ENCODE results near the gene CCDC14.

CCDC14 gene

GRCh38 chr3:123979525-123980501, 18.8 kb upstream of the CCDC14 start:
- peak; percentile 55 for TF ChIP-seq RAD21 (IDR thresholded peaks at IDR 0.05; ENCODE audit: low read depth)

DNA sequence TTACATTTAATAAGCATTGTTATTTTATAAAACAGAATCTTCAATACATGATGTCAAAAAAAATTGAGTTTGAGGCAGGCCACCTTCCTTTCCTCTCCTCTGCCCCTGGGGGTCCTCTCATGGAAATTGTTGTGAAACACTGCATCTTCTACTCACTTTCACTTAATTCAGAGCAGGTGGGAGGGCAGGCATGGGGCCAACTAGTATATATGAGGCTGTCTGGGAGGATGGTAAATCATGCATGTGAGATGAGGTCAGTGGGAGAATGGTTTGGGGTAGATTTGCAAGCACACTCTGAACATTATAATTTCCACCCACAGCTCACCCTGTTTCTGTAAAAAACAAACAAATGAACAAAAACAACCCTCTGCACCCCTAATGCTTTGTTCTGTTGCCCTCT, 10.4 kb upstream of the CCDC14 start:
- TF ChIP-seq EP300 (IDR thresholded peaks at IDR 0.05; ENCODE audit: borderline replicate concordance) (no peak), TAF1 (IDR thresholded peaks at IDR 0.05; ENCODE audit: low read depth) (no peak), TEAD4 (IDR thresholded peaks at IDR 0.05) (no peak), EGR1 (IDR thresholded peaks at IDR 0.05) (no peak), REST (IDR thresholded peaks at IDR 0.05; ENCODE audit: low read depth) (no peak), YY1 (IDR thresholded peaks at IDR 0.05; ENCODE audit: low read depth) (no peak), CREB1 (IDR thresholded peaks at IDR 0.05; ENCODE audit: low read depth) (no peak), ZBTB7A (IDR thresholded peaks at IDR 0.05; ENCODE audit: low read depth) (no peak), RAD21 (IDR thresholded peaks at IDR 0.05; ENCODE audit: low read depth) (no peak), NFIC (IDR thresholded peaks at IDR 0.05) (no peak), CEBPB (IDR thresholded peaks at IDR 0.05) (no peak), FOXM1 (IDR thresholded peaks at IDR 0.05; ENCODE audit: borderline replicate concordance, low read depth) (no peak), TCF12 (IDR thresholded peaks at IDR 0.05; ENCODE audit: low read depth) (no peak)
- TF ChIP-seq, protein P1, sequence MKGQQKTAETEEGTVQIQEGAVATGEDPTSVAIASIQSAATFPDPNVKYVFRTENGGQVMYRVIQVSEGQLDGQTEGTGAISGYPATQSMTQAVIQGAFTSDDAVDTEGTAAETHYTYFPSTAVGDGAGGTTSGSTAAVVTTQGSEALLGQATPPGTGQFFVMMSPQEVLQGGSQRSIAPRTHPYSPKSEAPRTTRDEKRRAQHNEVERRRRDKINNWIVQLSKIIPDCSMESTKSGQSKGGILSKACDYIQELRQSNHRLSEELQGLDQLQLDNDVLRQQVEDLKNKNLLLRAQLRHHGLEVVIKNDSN (IDR thresholded peaks at IDR 0.05) = no peak
- TF ChIP-seq, protein P2, sequence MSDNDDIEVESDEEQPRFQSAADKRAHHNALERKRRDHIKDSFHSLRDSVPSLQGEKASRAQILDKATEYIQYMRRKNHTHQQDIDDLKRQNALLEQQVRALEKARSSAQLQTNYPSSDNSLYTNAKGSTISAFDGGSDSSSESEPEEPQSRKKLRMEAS (IDR thresholded peaks at IDR 0.05) = no peak

DNA sequence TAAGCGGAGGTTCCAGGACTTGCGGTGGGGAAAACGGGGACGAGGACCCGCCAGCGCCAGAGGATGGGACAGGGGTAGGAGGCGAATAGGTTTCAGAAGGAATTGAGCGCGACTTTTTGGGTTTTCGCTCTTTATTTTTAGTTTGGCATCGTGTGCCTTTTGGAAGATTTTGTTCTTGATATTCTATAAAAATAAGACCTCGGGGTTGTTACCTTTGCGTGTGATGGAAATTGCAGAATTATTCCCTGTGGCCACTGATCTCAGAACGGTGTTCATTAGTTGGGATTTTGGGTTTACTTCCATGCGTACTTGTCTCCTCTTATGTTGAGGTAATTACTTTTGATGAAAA, 453 bp upstream of the CCDC14 start:
- TF ChIP-seq, protein P1 (IDR thresholded peaks at IDR 0.05) = no peak
- no peak for TF ChIP-seq FOXM1 (IDR thresholded peaks at IDR 0.05; ENCODE audit: borderline replicate concordance, low read depth)
- no peak for TF ChIP-seq REST (IDR thresholded peaks at IDR 0.05; ENCODE audit: low read depth)
- TF ChIP-seq EGR1 (IDR thresholded peaks at IDR 0.05) = no peak

DNA sequence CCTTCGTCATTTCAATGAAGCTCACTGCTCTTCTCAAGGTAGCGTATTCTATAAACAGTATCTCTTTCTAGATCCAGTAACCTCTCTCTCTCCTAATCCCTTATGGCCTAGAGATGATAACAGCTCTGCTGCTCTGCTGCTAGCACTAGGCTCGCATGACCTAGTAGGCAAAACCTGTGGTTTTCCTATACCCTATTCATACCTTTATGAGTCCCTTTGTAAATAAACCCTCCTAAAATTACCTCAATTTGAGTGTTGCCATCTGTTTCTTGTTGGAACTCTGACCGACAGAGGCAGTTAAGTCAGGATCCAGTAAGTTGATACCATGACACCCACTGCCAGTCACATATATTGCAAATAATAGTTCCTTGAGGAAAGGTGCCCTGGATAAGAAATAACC, 7.3 kb downstream of the CCDC14 start:
- TF ChIP-seq EP300 (IDR thresholded peaks at IDR 0.05; ENCODE audit: borderline replicate concordance) = no peak

GRCh38 chr3:123952844-123953520, 8.0 kb downstream of the CCDC14 start:
- no peak for TF ChIP-seq TAF1 (IDR thresholded peaks at IDR 0.05; ENCODE audit: low read depth)
- no peak for TF ChIP-seq TCF12 (IDR thresholded peaks at IDR 0.05; ENCODE audit: low read depth)
- no peak for TF ChIP-seq FOXM1 (IDR thresholded peaks at IDR 0.05; ENCODE audit: borderline replicate concordance, low read depth)
- TF ChIP-seq ZBTB7A (IDR thresholded peaks at IDR 0.05; ENCODE audit: low read depth) = no peak
- no peak for TF ChIP-seq EGR1 (IDR thresholded peaks at IDR 0.05)
- TF ChIP-seq, protein P1 (IDR thresholded peaks at IDR 0.05) = no peak
- no peak for TF ChIP-seq RAD21 (IDR thresholded peaks at IDR 0.05; ENCODE audit: low read depth)
- no peak for TF ChIP-seq TEAD4 (IDR thresholded peaks at IDR 0.05)
- TF ChIP-seq NFIC (IDR thresholded peaks at IDR 0.05) = no peak
- TF ChIP-seq CEBPB (IDR thresholded peaks at IDR 0.05) = no peak
- TF ChIP-seq EP300 (IDR thresholded peaks at IDR 0.05; ENCODE audit: borderline replicate concordance) = no peak
- TF ChIP-seq, protein P2 (IDR thresholded peaks at IDR 0.05) = no peak
- no peak for TF ChIP-seq CREB1 (IDR thresholded peaks at IDR 0.05; ENCODE audit: low read depth)
- no peak for TF ChIP-seq REST (IDR thresholded peaks at IDR 0.05; ENCODE audit: low read depth)
- no peak for TF ChIP-seq YY1 (IDR thresholded peaks at IDR 0.05; ENCODE audit: low read depth)

Measured in Ishikawa (cell line).